Kidney capillary endothelial cell (primary cell): ENCODE data around the gene SLC25A38.

ENCODE experiments used
- DNase-seq: peaks from one replicate; pipeline ENCODE4 v3.0.0-alpha.2; 2018; ENCODE audit warnings: low spot score

Gene SLC25A38

DNA sequence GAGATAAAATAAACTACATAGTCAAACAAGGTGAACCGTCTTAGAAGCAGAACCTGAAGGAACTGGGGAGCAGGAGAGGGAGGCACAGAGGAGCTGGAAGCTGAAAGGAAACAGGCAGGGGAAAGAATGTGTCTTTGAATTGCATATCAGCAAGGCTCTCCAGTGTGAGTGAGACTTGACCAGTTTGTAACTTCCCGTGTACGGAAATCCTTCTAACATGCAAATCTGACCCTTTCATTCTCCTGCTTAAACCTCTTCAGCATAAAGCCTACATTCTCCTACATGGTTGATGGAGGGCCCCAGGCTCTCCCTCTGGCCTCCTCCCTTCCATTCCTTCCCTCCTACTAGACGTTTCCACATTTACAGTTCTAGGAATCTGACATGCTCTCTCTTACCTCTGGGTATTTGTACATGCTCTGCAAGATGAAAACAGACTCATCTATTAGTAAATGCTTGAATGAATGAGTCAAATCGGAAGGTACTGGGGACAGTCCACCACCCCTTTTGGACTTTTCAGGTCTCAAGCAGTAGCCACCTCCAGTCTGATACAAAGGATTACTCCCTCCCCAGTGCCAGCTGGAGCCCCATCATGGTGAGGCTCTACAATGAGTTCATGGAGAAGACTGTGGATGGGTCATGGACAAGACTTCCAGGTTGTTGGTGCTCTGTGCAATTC, 6.1 kb upstream of the SLC25A38 start:
- DNase-seq, result peak; percentile 26

DNA sequence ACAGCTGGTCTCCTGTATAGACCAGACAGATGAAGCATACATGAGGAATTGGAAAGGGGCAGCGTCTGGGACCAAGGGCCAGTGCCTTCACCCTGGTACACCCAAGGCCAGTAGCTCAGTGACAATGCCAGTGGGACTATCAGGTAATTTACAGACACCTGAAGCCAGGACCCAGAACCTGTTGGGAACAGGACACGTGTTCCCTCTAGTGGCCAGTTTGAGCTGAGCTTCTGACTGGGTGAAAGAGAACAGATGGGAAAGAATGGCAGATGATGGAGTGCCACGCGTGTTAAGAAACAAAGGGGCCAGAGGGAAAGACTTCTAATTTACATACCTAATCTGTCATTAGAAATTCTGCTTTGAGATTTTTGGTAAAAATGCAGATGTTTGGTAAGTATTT, 5.1 kb upstream of the SLC25A38 start:
- DNase-seq, result peak; percentile 18

DNA sequence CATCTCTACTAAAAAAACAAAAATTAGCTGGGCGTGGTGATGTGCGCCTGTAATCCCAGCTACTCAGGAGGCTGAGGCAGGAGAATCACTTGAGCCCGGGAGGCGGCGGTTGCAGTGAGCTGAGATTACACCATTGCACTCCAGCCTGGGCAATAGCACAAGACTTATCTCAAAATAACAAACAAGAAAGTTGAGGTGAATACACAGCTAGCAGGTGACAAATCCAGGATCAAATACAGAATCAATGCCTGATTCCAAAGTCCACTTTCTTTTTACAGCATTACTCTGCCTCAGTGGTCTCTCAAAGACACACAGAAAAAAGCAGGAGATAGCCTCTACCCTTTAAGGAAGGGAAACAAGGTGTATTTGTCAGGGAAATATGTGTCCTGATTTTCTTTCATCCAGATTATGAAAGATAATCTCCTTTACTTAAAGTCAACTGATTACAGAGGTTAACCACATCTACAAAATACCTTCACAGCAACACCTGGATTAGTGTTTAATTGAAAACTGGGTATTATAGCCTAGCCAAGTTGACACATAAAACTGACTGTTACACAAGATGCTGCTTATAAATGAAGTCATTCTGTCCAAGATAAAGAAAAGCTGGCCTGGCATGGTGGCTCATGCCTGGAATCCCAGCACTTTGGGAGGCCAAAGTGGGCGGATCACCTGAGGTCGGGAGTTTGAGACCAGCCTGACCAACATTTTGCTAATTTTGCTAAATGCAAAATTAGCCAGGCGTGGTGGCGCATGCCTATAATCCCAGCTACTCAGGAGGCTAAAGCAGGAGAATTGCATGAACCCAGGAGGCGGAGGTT, 4.0 kb upstream of the SLC25A38 start:
- DNase-seq, result no peak

DNA sequence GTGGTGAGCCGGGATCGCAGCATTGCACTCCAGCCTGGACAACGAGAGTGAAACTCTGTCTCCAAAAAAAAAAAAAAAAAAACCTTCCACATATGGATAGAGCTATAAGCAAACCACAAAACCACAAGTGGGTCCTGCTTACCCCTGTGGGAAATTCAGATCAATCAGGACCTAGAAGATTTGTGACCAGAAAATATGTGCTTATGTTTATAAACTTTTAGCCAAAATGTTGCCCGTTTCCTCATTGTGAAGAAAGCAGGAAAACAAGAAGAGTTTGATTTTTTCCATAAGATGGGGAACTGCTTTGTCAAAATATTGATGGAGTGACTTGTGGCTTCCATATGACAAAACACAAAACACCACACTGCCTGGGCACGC, 3.4 kb upstream of the SLC25A38 start:
- no peak for DNase-seq

DNA sequence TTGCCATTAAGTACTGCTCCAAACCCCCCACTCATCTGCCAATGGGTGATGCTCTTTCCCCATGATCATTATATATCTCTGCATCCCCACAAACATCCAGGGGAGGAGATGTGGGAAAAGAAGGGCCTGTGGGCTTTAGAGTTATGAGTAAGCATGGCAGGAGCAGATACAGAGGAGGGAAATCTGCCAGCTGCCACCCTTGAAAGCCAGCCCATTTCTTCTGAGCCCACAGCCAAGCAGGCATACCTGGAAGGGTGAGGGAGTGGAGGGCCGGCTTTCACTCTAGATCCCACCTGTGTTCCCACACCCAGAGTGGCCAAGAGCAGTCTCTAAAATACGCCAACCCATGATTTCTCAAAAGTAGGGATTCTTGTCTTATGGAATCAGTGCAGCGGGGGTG, 1.7 kb upstream of the SLC25A38 start:
- DNase-seq, result no peak

DNA sequence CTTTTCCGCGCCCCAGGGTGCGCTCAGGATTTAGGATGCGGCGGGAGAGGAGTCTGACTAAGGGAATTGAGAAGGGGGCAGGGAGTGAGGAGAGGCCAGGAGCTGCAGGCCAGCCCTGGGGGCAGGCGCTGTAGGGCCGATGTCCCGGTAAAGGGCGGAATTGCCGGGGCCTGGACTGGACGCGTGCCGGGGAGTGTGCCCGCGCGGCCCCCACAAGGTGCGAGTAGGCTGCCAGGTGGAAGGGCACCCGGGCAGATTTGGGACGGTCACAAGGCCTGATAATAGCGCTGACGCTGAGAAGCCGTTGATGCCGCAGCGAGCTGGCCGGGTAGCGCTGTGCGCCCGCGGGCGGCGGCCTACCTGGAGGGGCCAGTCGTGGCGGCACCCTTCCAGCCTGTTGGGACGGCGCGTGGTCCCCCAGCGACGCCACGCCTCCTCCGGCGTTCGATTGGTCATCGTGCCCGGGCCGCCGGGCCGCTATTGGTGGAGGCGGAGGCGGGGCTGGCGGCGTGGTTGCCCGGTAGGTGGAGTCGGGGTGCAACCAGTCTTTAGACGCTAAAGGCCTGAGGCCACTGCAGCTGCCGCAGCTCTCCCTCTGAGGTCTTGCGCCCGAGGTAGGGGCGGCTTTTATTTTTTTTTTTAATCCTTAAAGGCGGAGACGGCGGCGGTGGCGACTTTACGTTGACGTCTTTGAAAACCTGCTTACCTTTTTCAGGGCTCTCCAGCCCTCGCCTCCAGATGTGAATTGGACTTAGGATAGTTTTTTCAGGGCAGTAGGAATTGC, 903 bp downstream of the SLC25A38 start:
- DNase-seq, result peak; percentile 92

DNA sequence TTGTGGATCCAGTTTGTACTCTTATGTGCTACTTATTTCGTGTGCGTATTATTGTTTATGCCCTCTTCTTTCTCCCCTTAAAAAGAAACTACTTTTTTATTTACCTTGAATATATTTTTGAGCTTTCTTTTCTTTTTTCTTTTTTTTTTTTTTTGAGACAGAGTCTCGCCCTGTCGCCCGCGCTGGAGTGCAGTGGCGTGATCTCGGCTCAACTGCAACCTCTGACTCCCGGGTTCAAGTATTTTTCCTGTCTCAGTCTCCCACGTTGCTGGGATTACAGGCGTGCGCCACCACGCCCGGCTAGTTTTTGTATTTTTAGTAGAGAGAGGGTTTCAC, 1.5 kb downstream of the SLC25A38 start:
- no peak for DNase-seq

DNA sequence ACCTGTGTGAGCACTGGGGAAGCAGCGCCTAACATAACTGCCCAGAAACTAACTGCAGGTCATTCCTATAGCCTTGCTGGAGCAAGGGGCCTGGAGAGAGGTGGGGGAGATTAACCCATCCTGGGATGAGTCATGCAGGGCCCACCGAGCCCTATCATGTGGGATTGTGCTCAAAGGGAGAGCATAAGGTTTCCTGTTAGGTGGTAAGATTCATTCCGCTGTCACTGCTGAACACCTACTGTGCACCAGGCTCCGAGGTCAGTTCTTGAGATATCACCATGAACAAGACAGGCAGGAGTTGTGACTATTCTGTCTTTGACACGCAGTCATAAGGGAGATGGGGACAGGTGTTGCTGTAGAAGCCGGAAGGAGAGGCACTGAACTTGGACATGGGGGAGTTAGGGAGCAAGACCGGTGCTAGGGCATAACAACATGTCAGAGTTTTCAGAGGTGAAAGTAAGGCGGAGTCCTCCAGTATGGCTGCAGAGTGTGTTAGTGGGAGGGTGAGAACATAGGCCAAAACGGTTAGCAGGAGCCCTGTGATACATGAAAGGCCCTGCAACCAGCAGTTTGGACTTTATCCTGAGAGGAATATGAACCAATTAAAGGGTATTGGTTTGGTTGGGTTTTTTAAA, 2.4 kb downstream of the SLC25A38 start:
- no peak for DNase-seq

DNA sequence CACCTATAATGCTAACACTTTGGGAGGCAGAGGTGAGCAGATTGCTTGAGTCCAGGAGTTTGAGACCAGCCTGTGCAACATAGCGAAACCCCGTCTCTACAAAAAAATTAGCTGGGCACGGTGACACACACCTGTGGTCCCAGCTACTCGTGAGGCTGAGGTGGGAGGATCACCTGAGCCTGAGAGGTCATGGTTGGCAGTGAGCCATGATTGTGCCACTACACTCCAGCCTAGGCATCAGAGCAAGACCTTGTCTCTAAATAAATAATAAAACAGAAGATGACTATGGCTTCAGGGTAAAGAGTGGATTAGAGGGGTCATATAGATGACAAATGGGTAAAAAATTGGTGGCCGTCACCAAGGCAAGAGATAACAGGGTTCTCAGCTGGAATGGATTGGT, 3.1 kb downstream of the SLC25A38 start:
- no peak for DNase-seq

DNA sequence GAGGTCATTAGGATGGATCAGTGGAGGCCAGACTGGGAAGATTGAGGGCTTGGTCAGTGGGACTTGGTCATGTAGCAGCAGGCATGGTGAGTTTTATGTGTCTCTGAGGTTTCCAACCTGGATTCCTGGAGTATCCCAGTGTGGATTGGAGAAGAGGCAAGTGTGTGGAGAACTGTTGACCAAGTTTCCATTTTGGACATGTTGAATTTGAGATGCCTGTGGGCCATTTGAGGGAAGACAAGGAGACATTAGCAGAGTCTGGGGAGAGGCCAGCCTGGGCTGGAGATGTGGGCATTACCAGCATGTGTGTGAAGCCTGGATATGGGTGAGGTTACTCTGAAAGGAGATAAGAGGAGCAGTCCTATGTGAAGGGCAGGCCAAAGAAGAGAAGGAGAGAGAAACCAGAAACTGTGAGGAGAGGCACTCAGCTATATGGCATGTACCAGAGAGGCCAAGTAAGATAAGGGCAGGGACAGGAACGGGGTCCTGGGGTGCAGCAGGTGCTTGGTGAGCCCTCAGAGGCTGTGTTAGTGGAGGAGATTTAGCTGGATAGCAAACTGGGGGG, 4.3 kb downstream of the SLC25A38 start:
- DNase-seq, result no peak

DNA sequence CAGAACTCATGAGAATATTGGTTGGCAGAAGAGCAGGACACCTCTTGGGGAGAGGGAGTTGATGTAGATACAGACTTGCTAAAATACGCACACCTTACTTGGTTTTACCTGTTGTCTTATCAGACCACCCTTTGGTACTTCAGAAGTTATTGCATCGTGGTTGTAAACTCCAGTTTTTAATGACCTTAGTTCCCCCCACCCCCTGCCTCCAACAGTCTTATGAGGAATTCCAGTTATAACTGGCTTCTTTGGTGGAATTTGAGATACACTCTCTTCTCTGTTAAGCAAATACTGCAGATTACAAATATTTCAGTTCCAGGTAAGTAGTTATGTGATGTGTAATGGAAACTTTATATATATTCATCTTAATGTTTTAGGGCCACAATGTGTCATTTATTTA, 5.0 kb downstream of the SLC25A38 start:
- DNase-seq, result no peak

DNA sequence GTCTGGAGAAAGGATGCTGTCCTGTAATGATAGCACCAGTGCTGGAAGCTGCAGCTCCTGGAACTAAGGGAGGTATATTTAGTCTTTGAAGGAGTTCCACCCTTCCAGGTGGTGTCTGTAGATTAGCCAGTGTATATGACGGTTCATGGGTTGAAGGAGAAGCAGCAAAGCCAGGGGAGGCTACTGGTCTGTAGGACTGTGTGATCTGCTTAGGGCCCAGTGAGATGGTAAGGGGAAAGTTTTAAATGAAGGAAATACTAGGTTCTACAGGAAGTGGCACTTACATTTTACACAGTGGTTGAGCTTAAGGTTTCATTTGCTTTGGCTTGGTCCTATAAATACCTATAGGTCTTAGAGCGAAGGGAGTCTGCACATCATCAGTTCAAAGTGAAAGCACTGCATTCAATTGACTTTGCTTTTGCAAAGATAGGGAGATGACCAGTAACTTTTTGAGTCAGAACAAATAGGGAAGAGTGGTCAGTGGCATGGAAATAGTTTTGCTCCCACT, 5.6 kb downstream of the SLC25A38 start:
- DNase-seq, result no peak

DNA sequence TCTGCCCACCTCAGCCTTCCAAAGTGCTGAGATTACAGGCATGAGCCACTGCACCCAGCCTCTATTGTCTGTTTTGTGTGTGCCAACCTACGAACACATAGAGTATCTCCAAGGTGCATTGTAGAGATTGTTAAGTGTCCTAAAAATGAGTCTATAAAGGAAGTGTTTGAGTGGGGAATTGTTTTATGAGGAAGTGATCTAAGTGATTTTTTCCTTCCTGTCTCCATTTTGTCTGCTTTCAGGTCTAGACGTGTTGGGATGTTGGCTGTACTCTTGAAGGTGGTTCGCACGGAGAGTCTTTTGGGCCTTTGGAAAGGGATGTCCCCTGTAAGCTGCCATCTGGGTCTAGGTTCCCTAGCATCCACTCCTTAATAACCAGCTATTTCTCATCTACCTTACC, 7.0 kb downstream of the SLC25A38 start:
- peak; percentile 71 for DNase-seq

DNA sequence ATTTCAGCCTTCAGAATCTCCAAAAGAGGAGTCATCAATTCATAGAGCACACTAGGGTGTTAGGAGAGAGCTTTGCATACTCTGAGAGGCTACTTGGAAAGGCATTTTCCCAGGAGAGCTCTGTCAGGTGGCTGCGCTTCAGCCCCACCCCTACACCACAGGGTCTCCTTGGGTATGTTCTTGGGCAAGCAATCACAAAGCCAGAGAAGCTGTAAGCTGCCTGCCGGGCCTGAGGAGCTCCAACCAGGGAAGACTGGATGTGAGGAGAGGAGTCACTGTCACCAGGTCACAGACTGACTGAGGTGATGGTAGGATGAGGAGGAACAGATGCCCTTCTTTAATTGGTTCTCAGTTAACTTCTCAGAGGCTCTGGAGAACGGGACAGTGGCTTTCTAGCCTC, 13.5 kb downstream of the SLC25A38 start:
- no peak for DNase-seq

DNA sequence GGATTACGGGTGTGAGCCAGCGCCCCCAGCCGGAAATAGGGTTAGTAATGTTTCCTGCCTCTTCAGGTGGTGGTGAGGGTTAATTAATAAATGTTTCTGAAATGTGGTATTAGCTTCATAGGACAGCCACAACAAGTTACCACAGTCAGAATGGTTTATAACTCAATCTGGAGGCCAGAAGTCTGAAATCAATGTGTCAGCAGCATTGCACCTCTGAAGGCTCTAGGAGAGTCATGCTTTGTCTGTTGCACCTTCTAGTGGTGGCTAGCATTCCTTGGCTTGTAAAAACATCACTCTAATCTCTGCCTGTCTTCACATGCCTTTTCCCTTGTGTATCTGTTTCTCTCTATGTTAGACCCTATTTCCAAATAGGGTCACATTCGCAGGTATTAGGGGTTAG, 15.5 kb downstream of the SLC25A38 start:
- no peak for DNase-seq

DNA sequence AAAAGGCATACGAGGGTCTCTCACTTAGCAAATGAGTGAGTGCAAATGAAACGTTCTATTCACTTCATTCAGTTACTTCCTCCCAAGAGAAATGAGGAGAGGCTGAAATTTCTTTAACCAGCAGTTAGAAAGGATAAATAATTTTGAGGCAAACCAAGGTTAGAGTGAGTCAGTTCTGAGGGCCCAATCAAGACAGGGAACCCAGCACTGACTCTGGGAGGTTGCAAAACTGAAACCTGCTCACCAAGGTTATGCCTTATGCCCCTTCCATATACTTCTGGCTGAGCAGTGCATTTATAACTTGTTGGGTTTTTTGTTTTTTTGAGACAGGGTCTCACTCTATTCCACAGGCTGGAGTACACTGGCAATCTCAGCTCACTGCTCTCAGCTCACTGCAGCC, 18.8 kb downstream of the SLC25A38 start:
- DNase-seq, result no peak

DNA sequence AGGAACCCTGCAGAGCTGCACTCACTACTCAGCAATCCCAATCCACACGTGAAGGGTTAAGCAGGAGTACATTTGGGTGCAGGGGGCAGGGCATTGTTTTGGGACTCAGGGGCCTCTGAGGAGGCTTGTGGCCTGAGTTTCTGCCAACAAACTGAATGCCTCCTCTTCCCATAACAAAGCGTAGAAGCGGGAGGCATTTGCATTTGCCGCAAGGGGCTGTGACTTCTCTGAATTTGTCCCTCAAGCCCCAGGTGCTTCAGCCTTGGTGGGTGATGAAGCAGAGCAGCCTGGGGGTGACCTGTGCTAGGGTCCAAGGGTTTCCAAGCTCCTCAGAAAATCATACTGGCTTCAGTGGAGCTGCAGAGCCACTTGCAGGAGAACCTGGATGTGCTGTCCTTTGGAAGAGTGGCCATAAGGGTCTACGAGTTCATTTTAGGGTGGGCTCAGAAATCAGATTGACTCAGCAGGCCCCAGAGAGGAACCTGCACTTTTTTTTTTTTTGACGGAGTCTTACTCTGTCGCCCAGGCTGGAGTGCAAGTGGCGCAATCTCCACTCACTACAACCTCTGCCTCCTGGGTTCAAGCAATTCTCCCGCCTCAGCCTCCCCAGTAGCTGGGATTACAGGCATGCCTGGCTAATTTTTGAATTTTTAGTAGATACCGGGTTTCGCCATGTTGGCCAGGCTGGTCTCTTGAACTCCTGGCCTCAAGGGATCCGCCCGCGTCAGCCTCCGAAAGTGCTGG, 21.9 kb downstream of the SLC25A38 start:
- no peak for DNase-seq

DNA sequence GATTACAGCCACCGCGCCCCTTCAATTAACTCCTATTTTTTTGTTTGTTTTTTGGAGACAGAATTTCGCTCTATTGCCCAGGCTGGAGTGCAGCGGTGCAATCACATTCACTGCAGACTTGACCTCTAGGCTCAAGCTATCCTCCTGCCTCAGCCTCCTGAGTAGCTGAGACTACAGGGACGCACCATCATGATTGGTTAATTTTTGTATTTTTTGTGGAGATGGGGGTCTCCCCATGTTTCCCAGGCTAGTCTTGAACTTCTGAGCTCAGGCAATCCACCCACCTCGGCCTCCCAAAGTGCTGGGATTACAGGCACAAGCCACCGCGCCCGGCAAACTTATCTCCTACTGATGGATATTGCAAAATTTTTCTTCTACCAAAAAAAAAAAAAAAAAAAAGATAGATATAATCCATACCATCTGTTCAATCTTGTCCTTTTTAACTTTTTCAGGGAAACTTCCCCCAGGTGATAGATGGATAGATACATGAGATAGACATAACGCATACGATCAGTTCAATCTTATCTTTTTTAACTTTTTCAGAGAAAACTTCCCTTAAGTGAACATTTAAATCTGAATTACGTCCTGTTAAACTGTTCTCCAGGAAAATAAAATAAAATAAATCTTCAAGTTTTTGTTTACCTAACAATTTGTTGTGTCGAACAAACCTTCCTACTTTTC, 22.7 kb downstream of the SLC25A38 start:
- no peak for DNase-seq

DNA sequence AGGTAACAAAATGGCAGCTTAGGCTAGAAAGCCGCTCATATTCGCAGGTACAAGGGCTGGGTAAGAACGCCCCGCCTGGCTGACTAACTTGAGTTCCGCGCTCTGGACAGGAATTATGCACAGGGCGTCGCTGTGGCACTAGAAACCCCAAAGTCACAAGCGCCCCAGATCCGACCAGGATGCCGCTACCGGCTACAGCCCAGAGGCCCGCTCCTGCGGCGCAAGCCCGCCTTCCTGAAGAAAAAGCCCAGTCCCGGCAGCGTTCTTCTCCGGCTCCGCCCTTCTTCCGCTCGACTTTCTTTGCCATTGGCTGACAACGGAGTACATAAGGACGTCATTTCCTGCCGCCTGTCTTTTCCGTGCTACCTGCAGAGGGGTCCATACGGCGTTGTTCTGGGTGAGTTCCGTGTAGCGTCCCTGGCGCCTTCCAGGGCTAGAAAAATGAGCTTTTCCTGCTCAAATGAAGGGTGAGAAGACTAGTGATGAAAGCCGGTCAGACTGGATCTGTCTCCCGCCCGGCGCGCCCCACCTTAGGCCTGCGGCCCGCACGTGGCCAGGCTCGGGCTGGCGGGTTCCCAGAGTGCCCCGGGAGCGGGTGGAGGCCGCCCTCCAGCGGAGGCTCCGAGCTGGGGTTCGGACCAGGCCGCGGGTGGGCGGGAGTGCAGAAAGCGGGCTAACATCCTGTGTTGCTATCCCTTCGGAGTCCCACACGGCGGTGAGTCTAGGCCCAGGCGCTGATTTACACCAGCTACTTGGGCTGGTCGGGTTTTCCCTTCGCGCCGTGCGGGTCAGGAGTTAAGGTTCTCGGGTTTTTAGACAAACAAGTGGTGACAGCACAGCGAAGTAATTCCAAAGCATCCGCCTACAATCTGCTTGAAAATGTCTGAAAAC, 23.4 kb downstream of the SLC25A38 start, which contains the start of gene RPSA:
Gene RPSA (plus strand): TSS at position 353 of the 891 bp plus-strand sequence. CDS start 934 bp downstream, outside the sequence.
- peak; percentile 93 for DNase-seq

DNA sequence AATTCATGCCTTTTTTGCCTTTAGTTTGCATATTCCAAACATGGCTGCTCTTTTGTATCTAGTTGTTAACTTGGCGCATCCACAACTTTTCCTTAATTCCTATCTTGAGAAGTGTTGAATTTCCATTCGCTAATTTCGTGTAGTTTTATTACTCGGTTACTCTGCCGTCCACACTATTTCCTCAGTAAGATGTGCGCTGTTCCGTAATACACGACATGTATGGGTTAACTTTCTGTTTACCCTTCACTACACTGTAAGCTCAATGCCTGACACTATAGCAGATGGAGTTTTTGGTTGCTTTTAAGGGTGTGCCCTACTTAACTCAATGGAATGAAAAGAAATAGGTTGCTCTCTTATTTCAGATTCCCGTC, 24.1 kb downstream of the SLC25A38 start:
- no peak for DNase-seq
